WTC11 (cell line): ENCODE data around the gene TRIM29. TPM values are rescaled to one million over a fixed set of nuclear protein-coding genes. Genes with fewer than 3 reads are reported as not detected.

ENCODE experiments used
- ATAC-seq: fragments of 200-7000 bp; cut with Tn5 transposase; 2 replicates; pipeline ENCODE4 v1.10.0; 2021; ENCODE audit warnings: mild to moderate bottlenecking, moderate library complexity
- CTCF ChIA-PET: fragments of 300-600 bp; sonication (Branson Sonifier 250); formaldehyde crosslinking; loops from one replicate; lab custom pipeline; 2021; ENCODE audit warnings: antibody characterized with exemption; lab: Charles Lee
- POLR2A ChIA-PET: fragments of 350-600 bp; sonication (Branson Sonifier 250); formaldehyde crosslinking; loops from one replicate; lab custom pipeline; 2021; ENCODE audit warnings: antibody characterized with exemption; lab: Charles Lee
- DNase-seq: peaks from one replicate; pipeline ENCODE4 v3.0.0; 2021; ENCODE audit warnings: low spot score
- H3K27ac Mint-ChIP-seq: 2 replicates; pipeline ENCODE4 v1.8.0; 2021; ENCODE audit warnings: mixed read lengths
- H3K27me3 Mint-ChIP-seq: 2 replicates; pipeline ENCODE4 v1.8.0; 2021; ENCODE audit warnings: low read depth, mild to moderate bottlenecking, moderate library complexity, mixed read lengths
- H3K36me3 Mint-ChIP-seq: 2 replicates; pipeline ENCODE4 v1.8.0; 2021; ENCODE audit warnings: mixed read lengths
- H3K4me1 Mint-ChIP-seq: 2 replicates; pipeline ENCODE4 v1.8.0; 2022; ENCODE audit warnings: mixed read lengths
- H3K4me3 Mint-ChIP-seq: 2 replicates; pipeline ENCODE4 v1.8.0; 2021; ENCODE audit warnings: mild to moderate bottlenecking, moderate library complexity, mixed read lengths
- H3K9me3 Mint-ChIP-seq: 2 replicates; pipeline ENCODE4 v1.8.0; 2021; ENCODE audit warnings: mixed read lengths
- ATF2 ChIP-seq: sonication (generic); formaldehyde crosslinking; IDR thresholded peaks from 2 replicates; pipeline ENCODE4 v1.8.1; 2022; ENCODE audit warnings: low read depth, missing genetic modification reagents, borderline replicate concordance
- E2F5 ChIP-seq: sonication (generic); formaldehyde crosslinking; IDR thresholded peaks from 2 replicates; pipeline ENCODE4 v1.8.1; 2022; ENCODE audit warnings: mild to moderate bottlenecking, moderate library complexity, missing genetic modification reagents
- FOXP4 ChIP-seq: sonication (generic); formaldehyde crosslinking; IDR thresholded peaks from 2 replicates; pipeline ENCODE4 v1.8.0; 2022; ENCODE audit warnings: mild to moderate bottlenecking, missing genetic modification reagents
- GTF2I ChIP-seq: fragments of 250-450 bp; sonication (Bioruptor Pico); conservative IDR thresholded peaks from 2 replicates; pipeline ENCODE4 v1.4.0; 2021; ENCODE audit warnings: mild to moderate bottlenecking
- HMGA2 ChIP-seq: fragments of 250-450 bp; sonication (Bioruptor Pico); IDR thresholded peaks from 2 replicates; pipeline ENCODE4 v1.4.0; 2021; ENCODE audit warnings: mild to moderate bottlenecking, moderate library complexity
- MLX ChIP-seq: sonication (generic); formaldehyde crosslinking; IDR thresholded peaks from 2 replicates; pipeline ENCODE4 v1.8.1; 2023; ENCODE audit warnings: mild to moderate bottlenecking, missing genetic modification reagents, moderate library complexity
- NFYB ChIP-seq: sonication (generic); formaldehyde crosslinking; conservative IDR thresholded peaks from 2 replicates; pipeline ENCODE4 v1.8.0; 2022; ENCODE audit warnings: low read depth, missing genetic modification reagents
- NR1H2 ChIP-seq: sonication (generic); formaldehyde crosslinking; IDR thresholded peaks from 2 replicates; pipeline ENCODE4 v1.9.0; 2021; ENCODE audit warnings: mild to moderate bottlenecking, moderate library complexity, missing genetic modification reagents
- PRRX2 ChIP-seq: fragments of 250-450 bp; sonication (Bioruptor Pico); IDR thresholded peaks from 2 replicates; pipeline ENCODE4 v1.8.0; 2021; ENCODE audit warnings: mild to moderate bottlenecking
- SMAD4 ChIP-seq: sonication (generic); formaldehyde crosslinking; IDR thresholded peaks from 2 replicates; pipeline ENCODE4 v1.8.0; 2022; ENCODE audit warnings: mild to moderate bottlenecking, missing genetic modification reagents
- SP1 ChIP-seq: sonication (generic); formaldehyde crosslinking; conservative IDR thresholded peaks from 2 replicates; pipeline ENCODE4 v1.8.1; 2022; ENCODE audit warnings: missing genetic modification reagents
- TCF7 ChIP-seq: sonication (generic); formaldehyde crosslinking; IDR thresholded peaks from 2 replicates; pipeline ENCODE4 v1.8.0; 2022; ENCODE audit warnings: mild to moderate bottlenecking, low read depth, missing genetic modification reagents, moderate library complexity
- TP53 ChIP-seq: sonication (generic); formaldehyde crosslinking; IDR thresholded peaks from 2 replicates; pipeline ENCODE4 v1.8.1; 2023; ENCODE audit warnings: mild to moderate bottlenecking, missing genetic modification reagents
- USF1 ChIP-seq: sonication (generic); formaldehyde crosslinking; IDR thresholded peaks from 2 replicates; pipeline ENCODE4 v1.8.0; 2022; ENCODE audit warnings: mild to moderate bottlenecking, missing genetic modification reagents
- USF2 ChIP-seq: sonication (generic); formaldehyde crosslinking; IDR thresholded peaks from 2 replicates; pipeline ENCODE4 v1.8.1; 2023; ENCODE audit warnings: mild to moderate bottlenecking, missing genetic modification reagents, moderate library complexity
- ZMAT4 ChIP-seq: fragments of 250-450 bp; sonication (Bioruptor Pico); IDR thresholded peaks from 2 replicates; pipeline ENCODE4 v1.9.0; 2021; ENCODE audit warnings: mild to moderate bottlenecking
- ZNF121 ChIP-seq: sonication (generic); formaldehyde crosslinking; IDR thresholded peaks from 2 replicates; pipeline ENCODE4 v1.8.0; 2023; ENCODE audit warnings: missing genetic modification reagents
- ZNF138 ChIP-seq: sonication (generic); formaldehyde crosslinking; conservative IDR thresholded peaks from 2 replicates; pipeline ENCODE4 v1.8.1; 2022; ENCODE audit warnings: mild to moderate bottlenecking, moderate library complexity, missing genetic modification reagents
- ZNF281 ChIP-seq: sonication (generic); formaldehyde crosslinking; IDR thresholded peaks from 2 replicates; pipeline ENCODE4 v1.8.0; 2023; ENCODE audit warnings: mild to moderate bottlenecking, missing genetic modification reagents
- ZNF416 ChIP-seq: fragments of 250-450 bp; sonication (Bioruptor Pico); IDR thresholded peaks from 2 replicates; pipeline ENCODE4 v1.9.0; 2021; ENCODE audit warnings: mild to moderate bottlenecking, inconsistent platforms
- ZNF423 ChIP-seq: fragments of 250-450 bp; sonication (Bioruptor Pico); IDR thresholded peaks from 2 replicates; pipeline ENCODE4 v2.1.2; 2022; ENCODE audit warnings: mild to moderate bottlenecking, moderate library complexity
- total RNA-seq: library from RNA; stranded (reverse); gene quantifications from 3 replicates; pipeline ENCODE4 v1.2.3, GENCODE V29; 2021

Gene TRIM29
- total RNA-seq, 1 experiment from 2014 or later = 0.11 TPM

- TF ChIP-seq ATF2 (CRISPR knock-in tag) (no peak), TCF7 (CRISPR knock-in tag) (no peak), HMGA2 (no peak), ZNF416 (CRISPR knock-in tag) (no peak), ZNF138 (CRISPR knock-in tag) (no peak), USF1 (CRISPR knock-in tag) (no peak), GTF2I (CRISPR knock-in tag) (no peak), ZNF423 (no peak), ZMAT4 (CRISPR knock-in tag) (no peak), MLX (CRISPR knock-in tag) (no peak)
These were observed 22.5 kb upstream of the TRIM29 start (continued) for GRCh38 chr11:120160436-120160835.

- no peaks in the 10 kb centered on the region for H3K36me3 Mint-ChIP-seq
- H3K4me1 Mint-ChIP-seq = peaks cover 7% of the 10 kb centered on the region; the same call in 1 of the 2 replicates
- CTCF ChIA-PET = interaction anchor here (3.5 kb wide), 1 partner anchor 16 kb away, joined by 18 read pairs; no protein-coding TSS in a partner anchor
- POLR2A ChIA-PET = no interaction called here
- no peak overlapping the region for H3K4me3 Mint-ChIP-seq
- TF ChIP-seq PRRX2 (no peak), NFYB (CRISPR knock-in tag) (no peak), TP53 (CRISPR knock-in tag) (no peak), NR1H2 (CRISPR knock-in tag) (no peak), SP1 (CRISPR knock-in tag) (no peak), USF2 (CRISPR knock-in tag) (no peak), ZNF138 (CRISPR knock-in tag) (no peak), FOXP4 (CRISPR knock-in tag) (no peak), ZNF281 (CRISPR knock-in tag) (no peak), SMAD4 (CRISPR knock-in tag) (no peak), ZNF121 (CRISPR knock-in tag) (no peak), E2F5 (CRISPR knock-in tag) (no peak)
- ATAC-seq (no peak), DNase-seq (no peak)
- peaks cover 8% of the 10 kb centered on the region for H3K9me3 Mint-ChIP-seq
- H3K27ac Mint-ChIP-seq = no peak overlapping the region
- peaks cover 4% of the 10 kb centered on the region for H3K27me3 Mint-ChIP-seq
These were observed 15.3 kb upstream of the TRIM29 start for GRCh38 chr11:120153221-120153620.
